ENCODE results near the gene HBG2. TPM values are rescaled to one million over a fixed set of nuclear protein-coding genes. Genes with fewer than 3 reads are reported as not detected.

The HBG2 gene
- total RNA-seq, 1 donor from 2014 or later, result not detected

Other genes starting within 250 kb of the HBG2 start
- not detected in 2 replicates for gene OR52J3, start 208.3 kb downstream of the HBG2 start, total RNA-seq
- gene OR52E2, start 195.2 kb downstream of the HBG2 start, total RNA-seq, result not detected in 2 replicates
- gene OR52E1, start 185.2 kb downstream of the HBG2 start, total RNA-seq, result not detected in 2 replicates
- not detected in 2 replicates for gene OR52A5, start 116.4 kb downstream of the HBG2 start, total RNA-seq
- gene OR52A1, start 100.0 kb downstream of the HBG2 start, total RNA-seq, result not detected in 2 replicates
- gene OR51V1, start 54.1 kb downstream of the HBG2 start, total RNA-seq, result not detected in 2 replicates
- not detected in 2 replicates for gene HBB, start 27.7 kb downstream of the HBG2 start, total RNA-seq
- gene HBD, start 20.3 kb downstream of the HBG2 start, total RNA-seq, result not detected in 2 replicates
- not detected in 2 replicates for gene HBG1, start 4.9 kb downstream of the HBG2 start, total RNA-seq
- not detected in 2 replicates for gene HBE1, start 15.2 kb upstream of the HBG2 start, total RNA-seq
- not detected in 2 replicates for gene OR51B4, start 47.2 kb upstream of the HBG2 start, total RNA-seq
- not detected in 2 replicates for gene OR51B2, start 69.5 kb upstream of the HBG2 start, total RNA-seq
- gene OR51B5, start 88.7 kb upstream of the HBG2 start, total RNA-seq, result not detected in 2 replicates
- gene OR51B6, start 96.7 kb upstream of the HBG2 start, total RNA-seq, result not detected in 2 replicates
- not detected in 2 replicates for gene OR51M1, start 129.0 kb upstream of the HBG2 start, total RNA-seq
- not detected in 2 replicates for gene OR51Q1, start 167.3 kb upstream of the HBG2 start, total RNA-seq
- gene OR51I1, start 186.7 kb upstream of the HBG2 start, total RNA-seq, result not detected in 2 replicates
- not detected in 2 replicates for gene OR51I2, start 194.5 kb upstream of the HBG2 start, total RNA-seq
- gene OR52D1, start 233.9 kb upstream of the HBG2 start, total RNA-seq, result not detected in 2 replicates